HCT116 (cell line): Measurements from ENCODE around the gene COL12A1. TPM values are rescaled to one million over a fixed set of nuclear protein-coding genes. Genes with fewer than 3 reads are reported as not detected.

Experiments used
- ATAC-seq: fragments of 200-7000 bp; cut with Tn5 transposase; 2 replicates; pipeline ENCODE4 v1.9.1; 2020; ENCODE audit warnings: mild to moderate bottlenecking, moderate library complexity
- BruUV-seq: library from RNA; stranded (reverse); fragments of 400-500 nt; replicated peaks from 2 replicates; lab custom pipeline; 2021; lab: Mats Ljungman, UMichigan
- CTCF ChIA-PET: fragments of 300-600 bp; sonication (Branson Sonifier 250); formaldehyde crosslinking; loops from one replicate; lab custom pipeline; 2021; ENCODE audit warnings: antibody characterized with exemption; lab: Charles Lee
- POLR2A ChIA-PET: fragments of 300-600, 350-600 bp; sonication (Branson Sonifier 250); formaldehyde crosslinking; loops from one replicate; lab custom pipeline; 2021; ENCODE audit warnings: antibody characterized with exemption; lab: Charles Lee
- RAD21 ChIA-PET, 2 experiments: fragments of 300-600 bp; sonication (Branson Sonifier 250); formaldehyde crosslinking; loops; one replicate each; lab custom pipeline; 2023; ENCODE audit warnings: low total read pairs in 2 of 2; ENCODE audit not compliant: uncharacterized antibody in 2 of 2, unreplicated experiment in 2 of 2, low non-redundant PET in 1 of 2; lab: Charles Lee
- DNase-seq: peaks from one replicate; pipeline ENCODE4 v3.0.0-alpha.2; 2010; ENCODE audit warnings: low read depth, low spot score
- H2AFZ ChIP-seq: fragments of 200-600 bp; shearing (Covaris generic), sonication (generic); 2 replicates; pipeline ENCODE4 v1.6.1; 2017; ENCODE audit warnings: low read depth, mixed run types, mixed read lengths, antibody characterized with exemption, low read length; ENCODE audit not compliant: poor library complexity, severe bottlenecking
- H3K27ac ChIP-seq: 2 replicates; pipeline ENCODE4 v1.5.1; 2012; ENCODE audit warnings: low read depth, low read length
- H3K27me3 ChIP-seq: fragments of 200-600 bp; sonication (generic); 2 replicates; pipeline ENCODE4 v1.6.1; 2016; ENCODE audit warnings: mixed run types, low read length, mixed read lengths; ENCODE audit not compliant: insufficient read depth
- H3K36me3 ChIP-seq, 2 experiments: fragments of 200-500 bp in 1 of 2; fragments of 200-600 bp in 1 of 2; sonication (Bioruptor generic) in 1 of 2; sonication (generic) in 1 of 2; 2 replicates each; pipeline versions ENCODE4 v1.5.1 to v1.6.1; 2014 to 2016; ENCODE audit warnings: low read length in 2 of 2, inconsistent platforms in 1 of 2, mixed read lengths in 1 of 2, mixed run types in 1 of 2; ENCODE audit not compliant: insufficient read depth in 2 of 2, control insufficient read depth in 1 of 2
- H3K4me1 ChIP-seq, 2 experiments: fragments of 200-600 bp in 1 of 2; sonication (generic) in 1 of 2; 2 replicates each; pipeline versions ENCODE4 v1.5.1 to v1.6.1; 2012 to 2017; ENCODE audit warnings: low read length in 2 of 2, inconsistent platforms in 1 of 2, mild to moderate bottlenecking in 1 of 2, mixed read lengths in 1 of 2, mixed run types in 1 of 2, moderate library complexity in 1 of 2; ENCODE audit not compliant: insufficient read depth in 2 of 2, control insufficient read depth in 1 of 2
- H3K4me2 ChIP-seq: fragments of 200-600 bp; sonication (generic); 2 replicates; pipeline ENCODE4 v1.6.1; 2017; ENCODE audit warnings: mixed run types, low read length, mixed read lengths
- H3K4me3 ChIP-seq, 2 experiments: fragments of 200-600 bp in 1 of 2; sonication (generic) in 1 of 2; replicated peaks in 1 of 2; 2 replicates each; pipeline ENCODE4 v1.5.1; 2011 to 2016; ENCODE audit warnings: low read length in 2 of 2, control low read depth in 1 of 2, low read depth in 1 of 2, mild to moderate bottlenecking in 1 of 2, mixed read lengths in 1 of 2, mixed run types in 1 of 2
- H3K79me2 ChIP-seq: fragments of 200-600 bp; sonication (generic); 2 replicates; pipeline ENCODE4 v1.6.1; 2017; ENCODE audit warnings: mild to moderate bottlenecking, mixed run types, low read length, moderate library complexity, mixed read lengths; ENCODE audit not compliant: insufficient read depth
- H3K9ac ChIP-seq: fragments of 200-600 bp; sonication (generic); 2 replicates; pipeline ENCODE4 v1.6.1; 2016; ENCODE audit warnings: low read length, mixed read lengths
- H3K9me2 ChIP-seq: fragments of 200-600 bp; sonication (generic), shearing (Covaris generic); 2 replicates; pipeline ENCODE4 v1.6.1; 2017; ENCODE audit warnings: mixed run types, mild to moderate bottlenecking, moderate library complexity; ENCODE audit not compliant: insufficient read depth
- H3K9me3 ChIP-seq, 2 experiments: fragments of 200-500 bp in 1 of 2; fragments of 200-600 bp in 1 of 2; sonication (Bioruptor generic) in 1 of 2; sonication (generic) in 1 of 2; 2 replicates each; pipeline ENCODE4 v1.6.1; 2014 to 2017; ENCODE audit warnings: low read length in 2 of 2, mixed read lengths in 2 of 2, inconsistent platforms in 1 of 2, low read depth in 1 of 2, mild to moderate bottlenecking in 1 of 2, mixed run types in 1 of 2, moderate library complexity in 1 of 2; ENCODE audit not compliant: control insufficient read depth in 1 of 2, insufficient read depth in 1 of 2
- H4K20me1 ChIP-seq: fragments of 200-600 bp; sonication (generic), shearing (Covaris generic); 2 replicates; pipeline ENCODE4 v1.6.1; 2017; ENCODE audit warnings: mixed run types, mild to moderate bottlenecking, moderate library complexity; ENCODE audit not compliant: insufficient read depth
- CBX3 ChIP-seq: IDR thresholded peaks from 2 replicates; pipeline ENCODE4 v1.6.1; 2012; ENCODE audit warnings: low read depth
- EZH2phosphoT487 ChIP-seq: fragments of 200-600 bp; IDR thresholded peaks from 2 replicates; pipeline ENCODE4 v1.6.1; 2018; ENCODE audit warnings: antibody characterized with exemption, borderline replicate concordance
- FOSL1 ChIP-seq: IDR thresholded peaks from 2 replicates; pipeline ENCODE4 v1.6.1; 2012; ENCODE audit warnings: low read depth
- JUND ChIP-seq: IDR thresholded peaks from 2 replicates; pipeline ENCODE4 v1.6.1; 2012
- POLR2A ChIP-seq: IDR thresholded peaks from 2 replicates; pipeline ENCODE4 v1.7.0; 2011; ENCODE audit warnings: borderline replicate concordance; ENCODE audit not compliant: insufficient read depth, insufficient read length; ENCODE audit errors: extremely low read depth
- POLR2AphosphoS5 ChIP-seq: IDR thresholded peaks from 2 replicates; pipeline ENCODE4 v1.6.1; 2011; ENCODE audit warnings: mild to moderate bottlenecking, low read depth, low read length, moderate library complexity
- RAD21 ChIP-seq: IDR thresholded peaks from 2 replicates; pipeline ENCODE4 v1.6.1; 2012; ENCODE audit warnings: low read depth, mild to moderate bottlenecking
- SRF ChIP-seq: IDR thresholded peaks from 2 replicates; pipeline ENCODE4 v1.6.1; 2012; ENCODE audit warnings: low read depth
- ZFX ChIP-seq: fragments of 450-650 bp; IDR thresholded peaks from 2 replicates; pipeline ENCODE4 v1.6.1; 2017
- ZNF274 ChIP-seq: fragments of 200-500 bp; sonication (Bioruptor generic); IDR thresholded peaks from 2 replicates; pipeline ENCODE4 v1.6.1; 2014; ENCODE audit warnings: mild to moderate bottlenecking, low read depth, low read length, inconsistent platforms
- intact Hi-C: fragments of 100-400 bp; cut with micrococcal nuclease; formaldehyde crosslinking; loops from 2 replicates; pipeline ENCODE4 v1.10.0; 2022
- total RNA-seq: library from RNA; stranded (reverse); gene quantifications from one replicate; pipeline ENCODE4 v1.2.1, GENCODE V29; 2021; ENCODE audit not compliant: unreplicated experiment
- TF ChIP-seq, protein P1 (sequence below): IDR thresholded peaks from 2 replicates; pipeline ENCODE4 v1.6.1; 2012; ENCODE audit warnings: low read depth
- TF ChIP-seq, protein P2 (sequence below): IDR thresholded peaks from 2 replicates; pipeline ENCODE4 v1.6.1; 2012
- TF ChIP-seq, protein P3 (sequence below): IDR thresholded peaks from 2 replicates; pipeline ENCODE4 v1.6.1; 2011; ENCODE audit warnings: mild to moderate bottlenecking, low read length, moderate library complexity; ENCODE audit not compliant: insufficient replicate concordance; ENCODE audit errors: extremely low read depth

The COL12A1 gene
- total RNA-seq, 1 experiment from 2014 or later, result 23.5 TPM

DNA sequence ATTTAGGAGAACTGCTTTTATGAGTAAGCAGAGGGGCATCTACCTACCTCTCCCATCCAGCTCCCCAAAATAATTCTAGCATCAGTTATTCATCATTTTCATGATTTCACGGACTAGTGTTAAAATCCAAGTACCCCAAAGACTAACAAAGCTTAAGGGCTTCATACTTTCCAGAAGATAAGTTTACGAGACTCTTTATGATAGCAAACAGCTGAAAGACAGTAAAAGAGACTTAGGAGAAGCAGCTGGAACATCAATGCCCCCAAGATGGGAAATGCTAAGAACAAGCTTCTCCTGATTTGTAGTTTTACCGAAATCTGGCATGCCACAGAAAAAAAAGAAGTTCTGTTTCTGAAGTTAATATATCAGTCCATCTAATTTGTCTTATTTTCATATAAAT is 70.0 kb downstream of the COL12A1 start:
- DNase-seq, result no peak
- intact Hi-C loops, result no loop called here
- BruUV-seq, result no TSS peak
- Histone ChIP-seq H3K9me2 (no peaks in the 10 kb centered on the region), H2AFZ (no peak overlapping the region), H3K27ac (no peak overlapping the region), H3K79me2 (no peaks in the 10 kb centered on the region), H3K9ac (no peak overlapping the region), H3K9me3 (no peaks in the 10 kb centered on the region), H4K20me1 (no peaks in the 10 kb centered on the region), H3K36me3 (peaks cover 0 to 16% of the 10 kb centered on the region in 2 experiments; a peak in 1 of 4 replicates), H3K27me3 (no peaks in the 10 kb centered on the region), H3K4me3 (no peak overlapping the region), H3K4me2 (no peak overlapping the region), H3K4me1 (no peaks in the 10 kb centered on the region)
- no peak for TF ChIP-seq POLR2A
- TF ChIP-seq POLR2AphosphoS5, result no peak
- TF ChIP-seq RAD21, result no peak
- TF ChIP-seq JUND, result no peak
- TF ChIP-seq, protein P1, sequence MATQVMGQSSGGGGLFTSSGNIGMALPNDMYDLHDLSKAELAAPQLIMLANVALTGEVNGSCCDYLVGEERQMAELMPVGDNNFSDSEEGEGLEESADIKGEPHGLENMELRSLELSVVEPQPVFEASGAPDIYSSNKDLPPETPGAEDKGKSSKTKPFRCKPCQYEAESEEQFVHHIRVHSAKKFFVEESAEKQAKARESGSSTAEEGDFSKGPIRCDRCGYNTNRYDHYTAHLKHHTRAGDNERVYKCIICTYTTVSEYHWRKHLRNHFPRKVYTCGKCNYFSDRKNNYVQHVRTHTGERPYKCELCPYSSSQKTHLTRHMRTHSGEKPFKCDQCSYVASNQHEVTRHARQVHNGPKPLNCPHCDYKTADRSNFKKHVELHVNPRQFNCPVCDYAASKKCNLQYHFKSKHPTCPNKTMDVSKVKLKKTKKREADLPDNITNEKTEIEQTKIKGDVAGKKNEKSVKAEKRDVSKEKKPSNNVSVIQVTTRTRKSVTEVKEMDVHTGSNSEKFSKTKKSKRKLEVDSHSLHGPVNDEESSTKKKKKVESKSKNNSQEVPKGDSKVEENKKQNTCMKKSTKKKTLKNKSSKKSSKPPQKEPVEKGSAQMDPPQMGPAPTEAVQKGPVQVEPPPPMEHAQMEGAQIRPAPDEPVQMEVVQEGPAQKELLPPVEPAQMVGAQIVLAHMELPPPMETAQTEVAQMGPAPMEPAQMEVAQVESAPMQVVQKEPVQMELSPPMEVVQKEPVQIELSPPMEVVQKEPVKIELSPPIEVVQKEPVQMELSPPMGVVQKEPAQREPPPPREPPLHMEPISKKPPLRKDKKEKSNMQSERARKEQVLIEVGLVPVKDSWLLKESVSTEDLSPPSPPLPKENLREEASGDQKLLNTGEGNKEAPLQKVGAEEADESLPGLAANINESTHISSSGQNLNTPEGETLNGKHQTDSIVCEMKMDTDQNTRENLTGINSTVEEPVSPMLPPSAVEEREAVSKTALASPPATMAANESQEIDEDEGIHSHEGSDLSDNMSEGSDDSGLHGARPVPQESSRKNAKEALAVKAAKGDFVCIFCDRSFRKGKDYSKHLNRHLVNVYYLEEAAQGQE, result no peak
- TF ChIP-seq CBX3, result no peak
- TF ChIP-seq SRF, result no peak
- TF ChIP-seq, protein P2, sequence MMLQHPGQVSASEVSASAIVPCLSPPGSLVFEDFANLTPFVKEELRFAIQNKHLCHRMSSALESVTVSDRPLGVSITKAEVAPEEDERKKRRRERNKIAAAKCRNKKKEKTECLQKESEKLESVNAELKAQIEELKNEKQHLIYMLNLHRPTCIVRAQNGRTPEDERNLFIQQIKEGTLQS, result no peak
- TF ChIP-seq, protein P3, sequence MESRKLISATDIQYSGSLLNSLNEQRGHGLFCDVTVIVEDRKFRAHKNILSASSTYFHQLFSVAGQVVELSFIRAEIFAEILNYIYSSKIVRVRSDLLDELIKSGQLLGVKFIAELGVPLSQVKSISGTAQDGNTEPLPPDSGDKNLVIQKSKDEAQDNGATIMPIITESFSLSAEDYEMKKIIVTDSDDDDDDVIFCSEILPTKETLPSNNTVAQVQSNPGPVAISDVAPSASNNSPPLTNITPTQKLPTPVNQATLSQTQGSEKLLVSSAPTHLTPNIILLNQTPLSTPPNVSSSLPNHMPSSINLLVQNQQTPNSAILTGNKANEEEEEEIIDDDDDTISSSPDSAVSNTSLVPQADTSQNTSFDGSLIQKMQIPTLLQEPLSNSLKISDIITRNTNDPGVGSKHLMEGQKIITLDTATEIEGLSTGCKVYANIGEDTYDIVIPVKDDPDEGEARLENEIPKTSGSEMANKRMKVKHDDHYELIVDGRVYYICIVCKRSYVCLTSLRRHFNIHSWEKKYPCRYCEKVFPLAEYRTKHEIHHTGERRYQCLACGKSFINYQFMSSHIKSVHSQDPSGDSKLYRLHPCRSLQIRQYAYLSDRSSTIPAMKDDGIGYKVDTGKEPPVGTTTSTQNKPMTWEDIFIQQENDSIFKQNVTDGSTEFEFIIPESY, result no peak
- TF ChIP-seq EZH2phosphoT487, result no peak
- TF ChIP-seq FOSL1, result no peak
- TF ChIP-seq ZNF274, result no peak
- TF ChIP-seq ZFX, result no peak
- POLR2A ChIA-PET, result no interaction called here
- RAD21 ChIA-PET, result no interaction called here
- ATAC-seq, result no peak
- CTCF ChIA-PET, result no interaction called here
